DMS 273 treated with DMSO at 0.1 percent for 48 hours (cell line): Measurements from ENCODE around the gene ZNF385D.
A peak's percentile ranks its signal among the peaks of the same experiment; 100 is the strongest.
"Not testable (repeated sequence)": the region's sequence is repeated elsewhere in the genome, so short reads cannot be mapped to it uniquely, and the experiment has no call there.

Source experiments
- DNase-seq: peaks from one replicate; lab custom pipeline; 2025; lab: John Stamatoyannopoulos, UW

Gene ZNF385D

GRCh38 chr3:21515417-21515816, 235.6 kb downstream of the ZNF385D start:
- no peak for DNase-seq

- DNase-seq = no peak
Observed at GRCh38 chr3:21509731-21510470, 241.1 kb downstream of the ZNF385D start.

- DNase-seq = no peak
Observed at GRCh38 chr3:21508246-21508645, 242.8 kb downstream of the ZNF385D start.

GRCh38 chr3:21505711-21506460, 245.1 kb downstream of the ZNF385D start:
- no peak for DNase-seq

GRCh38 chr3:21502656-21503055, 248.4 kb downstream of the ZNF385D start:
- DNase-seq = no peak

- no peak for DNase-seq
Observed at GRCh38 chr3:21500834-21501233, 250.2 kb downstream of the ZNF385D start.

GRCh38 chr3:21490671-21491070, 260.3 kb downstream of the ZNF385D start:
- DNase-seq = not testable (repeated sequence)

- no peak for DNase-seq
Observed at GRCh38 chr3:21487520-21487919, 263.5 kb downstream of the ZNF385D start.

GRCh38 chr3:21486024-21486935, 264.7 kb downstream of the ZNF385D start:
- not testable (repeated sequence) for DNase-seq

- DNase-seq = no peak
Observed at GRCh38 chr3:21484828-21485144, 266.2 kb downstream of the ZNF385D start.

GRCh38 chr3:21484057-21484827, 266.8 kb downstream of the ZNF385D start:
- DNase-seq = peak; percentile 3

GRCh38 chr3:21481991-21482390, 269.0 kb downstream of the ZNF385D start:
- no peak for DNase-seq

- no peak for DNase-seq
Observed at GRCh38 chr3:21477541-21478288, 273.3 kb downstream of the ZNF385D start.

- DNase-seq = no peak
Observed at GRCh38 chr3:21466476-21466875, 284.5 kb downstream of the ZNF385D start.

- no peak for DNase-seq
Observed at GRCh38 chr3:21464746-21465145, 286.3 kb downstream of the ZNF385D start.

- no peak for DNase-seq
Observed at GRCh38 chr3:21463319-21463718, 287.7 kb downstream of the ZNF385D start.

- no peak for DNase-seq
Observed at GRCh38 chr3:21462141-21462540, 288.9 kb downstream of the ZNF385D start.

- DNase-seq = no peak
Observed at GRCh38 chr3:21457084-21457483, 293.9 kb downstream of the ZNF385D start.

GRCh38 chr3:21449738-21450137, 301.3 kb downstream of the ZNF385D start:
- DNase-seq = no peak

- no peak for DNase-seq
Observed at GRCh38 chr3:21447476-21448151, 303.4 kb downstream of the ZNF385D start.
